ENCODE data around the gene MNX1. TPM values are rescaled to one million over a fixed set of nuclear protein-coding genes. Genes with fewer than 3 reads are reported as not detected.

Gene MNX1
- total and polyA plus RNA-seq, 5 donors from 2014 or later, result 0.67 TPM; not detected in 4

DNA sequence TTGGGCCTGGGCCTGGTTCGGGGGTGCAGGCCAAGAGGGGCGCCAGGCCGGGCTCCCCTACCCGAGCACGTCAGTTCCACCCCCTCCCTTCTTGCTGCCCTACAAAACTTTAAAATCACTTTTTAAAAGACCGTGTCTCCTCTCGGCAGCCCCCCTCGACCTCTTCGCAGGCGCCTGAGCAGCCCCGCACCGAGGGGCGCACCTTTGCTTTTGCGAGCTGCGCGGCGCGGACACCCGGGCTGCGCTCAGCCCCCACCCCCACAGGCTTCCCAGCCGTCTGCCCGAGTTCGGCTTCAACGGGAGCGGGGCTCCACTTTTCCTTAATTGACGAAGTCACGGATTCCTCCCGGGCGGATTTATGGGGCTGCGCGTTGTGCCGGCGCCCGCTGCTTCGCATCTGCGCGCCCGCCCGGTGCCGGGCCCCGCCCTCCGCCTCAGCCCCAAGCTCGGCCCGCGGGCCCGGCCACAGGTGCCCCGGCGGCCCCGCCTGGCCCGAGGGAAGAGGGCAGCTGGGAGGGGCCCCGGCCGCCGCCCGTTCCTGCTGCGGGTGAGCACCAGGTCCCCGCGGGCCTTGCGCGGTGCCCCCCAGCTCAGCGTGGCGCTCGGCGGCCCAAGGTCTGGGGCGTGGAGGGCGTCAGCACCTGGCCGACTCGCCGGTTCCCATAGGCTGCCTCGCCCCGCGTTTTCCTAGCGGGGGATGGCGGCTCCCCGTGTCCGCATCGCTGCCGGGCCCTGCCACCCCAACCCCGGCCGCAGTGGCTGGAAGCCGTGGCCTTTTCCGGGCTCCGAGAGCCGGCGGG is 10.8 kb upstream of the MNX1 start:
- peaks cover 15% of the 10 kb centered on the region for H3K4me1 ChIP-seq (ENCODE audit: control insufficient read depth, insufficient read depth, low read length, poor library complexity, severe bottlenecking)
- H3K4me1 Mint-ChIP-seq, result peaks cover 0 to 29% (median 16%) of the 10 kb centered on the region in 4 donors
- no peak overlapping the region for H3K4me3 Mint-ChIP-seq
- no peaks in the 10 kb centered on the region for H3K36me3 ChIP-seq (ENCODE audit: control insufficient read depth, insufficient read depth, low read length)
- H3K9me3 ChIP-seq (ENCODE audit: control insufficient read depth in 2 of 2, low read length in 2 of 2), result peaks cover 0 to 4% of the 10 kb centered on the region in 2 experiments
- ATAC-seq (ENCODE audit: low read depth in 2 of 2), result no peak
- H3K27ac Mint-ChIP-seq, result no peak overlapping the region
- peaks cover 81% of the 10 kb centered on the region for H3K27me3 Mint-ChIP-seq
- no peaks in the 10 kb centered on the region for H3K36me3 Mint-ChIP-seq
- H3K9me3 Mint-ChIP-seq, result peaks cover 0 to 7% (median 0%) of the 10 kb centered on the region in 7 donors
- H3K27me3 ChIP-seq (ENCODE audit: control insufficient read depth, insufficient read depth, low read length), result peaks cover 27% of the 10 kb centered on the region
- DNase-seq, result no peak
- no peak overlapping the region for H3K4me3 ChIP-seq (ENCODE audit: low read depth, low read length)
- no peak overlapping the region for H3K27ac ChIP-seq (ENCODE audit: insufficient read depth, low read length, poor library complexity, severe bottlenecking)

DNA sequence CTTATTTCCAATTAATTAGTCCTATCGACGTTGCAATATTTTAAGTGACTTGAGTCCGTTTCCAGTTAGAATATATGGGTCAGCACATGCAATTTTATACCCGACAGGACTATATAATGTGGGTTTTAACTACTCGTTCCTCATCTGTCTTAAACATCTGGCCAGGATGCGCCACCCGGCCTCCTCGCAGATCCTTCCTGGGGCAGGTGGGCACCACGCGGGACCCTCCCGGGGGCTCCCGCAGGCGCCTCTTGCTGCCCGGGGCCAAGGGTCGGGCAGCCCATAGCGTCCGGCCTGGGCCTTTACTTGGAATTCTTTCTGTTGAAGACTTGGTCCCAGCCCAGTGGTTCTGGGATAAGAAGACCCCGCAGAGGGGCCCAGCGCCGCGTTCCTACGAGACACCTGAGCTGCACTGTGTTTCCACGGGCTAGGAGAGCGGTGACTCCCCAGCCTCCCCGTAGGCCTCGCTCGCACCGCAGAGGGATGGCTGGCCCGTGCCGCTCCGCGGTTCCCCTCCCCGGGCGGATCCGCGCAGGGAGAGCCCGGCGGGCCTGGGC is 10.1 kb upstream of the MNX1 start:
- Histone ChIP-seq H3K27ac (ENCODE audit: insufficient read depth, low read length, poor library complexity, severe bottlenecking) (no peak overlapping the region), H3K4me1 (ENCODE audit: control insufficient read depth, insufficient read depth, low read length, poor library complexity, severe bottlenecking) (peaks cover 15% of the 10 kb centered on the region), H3K4me3 (ENCODE audit: low read depth, low read length) (no peak overlapping the region), H3K27me3 (ENCODE audit: control insufficient read depth, insufficient read depth, low read length) (peaks cover 33% of the 10 kb centered on the region), H3K9me3 (ENCODE audit: control insufficient read depth in 2 of 2, low read length in 2 of 2) (peaks cover 0 to 4% of the 10 kb centered on the region in 2 experiments), H3K36me3 (ENCODE audit: control insufficient read depth, insufficient read depth, low read length) (no peaks in the 10 kb centered on the region)
- Mint-ChIP-seq H3K4me1 (peaks cover 0 to 29% (median 20%) of the 10 kb centered on the region in 4 donors), H3K27ac (no peak overlapping the region), H3K4me3 (no peak overlapping the region), H3K27me3 (peaks cover 81% of the 10 kb centered on the region), H3K36me3 (no peaks in the 10 kb centered on the region), H3K9me3 (peaks cover 0 to 7% (median 0%) of the 10 kb centered on the region in 7 donors)
- no peak for ATAC-seq (ENCODE audit: low read depth in 2 of 2)
- no peak for DNase-seq

DNA sequence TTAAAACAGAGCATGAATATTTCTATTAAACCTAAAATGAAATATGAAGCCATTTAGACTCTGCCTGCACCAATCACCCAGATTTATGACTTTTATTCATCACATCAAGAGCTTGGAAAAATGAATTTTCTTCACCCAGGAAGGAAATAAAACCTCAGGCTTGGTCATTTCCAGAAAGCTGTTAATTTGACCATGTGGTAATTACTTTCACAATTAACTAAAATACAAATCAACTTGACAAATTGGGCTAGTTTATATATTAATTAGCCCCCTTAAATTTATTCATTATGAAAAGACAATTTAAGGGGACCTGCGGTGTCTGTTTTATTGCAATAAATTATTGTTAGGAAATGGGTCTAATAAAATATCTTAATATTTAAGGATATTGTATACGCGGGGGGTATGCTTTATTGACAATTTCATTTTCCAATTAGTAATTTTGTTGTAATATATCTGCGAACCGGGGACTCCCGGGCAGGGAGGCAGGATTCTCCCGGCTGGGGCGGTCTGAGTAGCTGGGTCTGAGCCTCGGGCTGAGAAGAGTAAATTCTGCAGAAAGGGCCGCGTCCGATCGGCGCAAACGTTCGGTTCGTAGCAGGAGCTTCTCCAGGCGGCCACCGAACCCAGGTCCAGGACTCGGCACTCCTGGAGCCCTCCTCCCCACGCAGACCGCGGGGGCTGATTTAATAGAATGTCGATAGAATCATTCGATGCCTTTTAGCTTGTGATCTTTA is 9.4 kb upstream of the MNX1 start:
- Histone ChIP-seq H3K36me3 (ENCODE audit: control insufficient read depth, insufficient read depth, low read length) (no peaks in the 10 kb centered on the region), H3K9me3 (ENCODE audit: control insufficient read depth in 2 of 2, low read length in 2 of 2) (peaks cover 0 to 4% of the 10 kb centered on the region in 2 experiments), H3K4me1 (ENCODE audit: control insufficient read depth, insufficient read depth, low read length, poor library complexity, severe bottlenecking) (peaks cover 15% of the 10 kb centered on the region), H3K27ac (ENCODE audit: insufficient read depth, low read length, poor library complexity, severe bottlenecking) (no peak overlapping the region), H3K4me3 (ENCODE audit: low read depth, low read length) (no peak overlapping the region), H3K27me3 (ENCODE audit: control insufficient read depth, insufficient read depth, low read length) (peaks cover 30% of the 10 kb centered on the region)
- Mint-ChIP-seq H3K9me3 (peaks cover 0 to 2% (median 0%) of the 10 kb centered on the region in 7 donors), H3K4me3 (peak overlapping the region in 1 of 4 donors; percentile 27), H3K27me3 (peaks cover 80% of the 10 kb centered on the region), H3K27ac (no peak overlapping the region), H3K36me3 (no peaks in the 10 kb centered on the region), H3K4me1 (peaks cover 0 to 33% (median 20%) of the 10 kb centered on the region in 4 donors)
- no peak for DNase-seq
- no peak for ATAC-seq (ENCODE audit: low read depth in 2 of 2)

DNA sequence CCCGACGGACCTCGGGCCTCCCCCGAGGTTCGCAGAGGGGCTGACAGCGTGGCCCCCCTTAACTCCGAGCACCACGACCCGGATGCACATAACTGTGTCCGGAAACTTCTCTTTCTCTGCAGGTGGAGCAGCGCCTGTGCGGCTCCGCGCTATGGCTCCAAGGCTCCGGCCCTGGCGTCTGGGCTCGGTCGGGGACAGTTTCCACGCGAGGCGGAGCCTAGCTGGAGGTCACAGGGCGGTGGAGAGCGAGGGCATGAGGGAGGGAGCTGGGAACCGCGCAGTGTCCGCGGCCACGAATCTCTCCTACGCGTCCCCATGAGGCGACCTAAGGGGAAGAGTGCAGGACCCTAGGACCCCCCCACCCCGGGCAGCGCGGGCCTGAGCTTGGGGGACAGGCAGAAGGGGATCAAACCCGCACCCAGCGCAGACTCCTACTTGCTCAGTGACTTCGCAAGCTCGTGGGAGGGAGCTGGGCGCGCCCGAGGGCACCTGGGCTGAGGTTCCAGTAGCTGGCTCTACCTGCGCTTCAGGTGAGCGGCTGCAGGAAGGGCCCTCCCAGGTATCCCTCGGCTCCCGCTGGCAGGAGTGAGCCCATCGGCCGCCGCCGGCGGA is 8.6 kb upstream of the MNX1 start:
- no peak for DNase-seq
- H3K27me3 ChIP-seq (ENCODE audit: control insufficient read depth, insufficient read depth, low read length), result peaks cover 27% of the 10 kb centered on the region
- H3K27ac ChIP-seq (ENCODE audit: insufficient read depth, low read length, poor library complexity, severe bottlenecking), result no peak overlapping the region
- H3K9me3 ChIP-seq (ENCODE audit: control insufficient read depth in 2 of 2, low read length in 2 of 2), result no peaks in the 10 kb centered on the region
- H3K36me3 ChIP-seq (ENCODE audit: control insufficient read depth, insufficient read depth, low read length), result no peaks in the 10 kb centered on the region
- Mint-ChIP-seq H3K4me3 (peak overlapping the region in 2 of 4 donors; percentile 56 to 66), H3K27me3 (peaks cover 78% of the 10 kb centered on the region), H3K27ac (no peak overlapping the region), H3K4me1 (peaks cover 0 to 33% (median 20%) of the 10 kb centered on the region in 4 donors), H3K9me3 (peaks cover 0 to 2% (median 0%) of the 10 kb centered on the region in 7 donors), H3K36me3 (no peaks in the 10 kb centered on the region)
- H3K4me3 ChIP-seq (ENCODE audit: low read depth, low read length), result no peak overlapping the region
- no peak for ATAC-seq (ENCODE audit: low read depth in 2 of 2)
- H3K4me1 ChIP-seq (ENCODE audit: control insufficient read depth, insufficient read depth, low read length, poor library complexity, severe bottlenecking), result peaks cover 15% of the 10 kb centered on the region

DNA sequence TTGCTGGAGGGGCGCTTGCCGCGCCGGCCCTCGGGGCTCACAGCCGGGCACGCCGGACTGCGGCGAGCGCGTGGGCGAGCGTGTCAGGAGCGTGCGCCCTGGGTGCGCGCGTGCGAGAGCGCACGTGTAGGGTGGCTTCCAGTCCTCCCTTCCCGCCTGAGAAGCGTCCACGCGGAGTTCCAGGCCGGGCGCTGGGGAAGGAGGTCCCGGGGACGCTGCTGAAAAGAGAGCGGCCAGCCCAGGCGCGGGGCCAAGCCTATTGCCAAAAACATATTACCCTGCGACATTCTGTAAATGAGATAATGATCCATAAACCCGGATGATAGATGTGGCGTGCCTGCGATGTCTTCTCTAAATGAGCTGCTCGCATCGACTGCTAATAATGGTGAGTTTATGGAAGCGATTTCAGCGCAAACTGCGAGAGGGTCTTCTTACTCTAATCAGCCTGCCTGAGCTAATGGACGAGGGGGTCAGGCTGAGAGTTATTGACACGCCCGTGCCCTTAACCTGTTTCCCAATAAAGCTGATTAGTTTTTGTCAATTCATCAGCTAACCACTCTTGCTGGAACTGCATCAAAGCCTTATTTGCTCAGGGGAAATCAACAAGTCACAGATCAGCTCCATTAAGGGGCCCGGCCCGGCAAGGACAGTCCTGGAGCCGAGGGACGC is 8.0 kb upstream of the MNX1 start:
- H3K4me1 ChIP-seq (ENCODE audit: control insufficient read depth, insufficient read depth, low read length, poor library complexity, severe bottlenecking), result peaks cover 15% of the 10 kb centered on the region
- DNase-seq, result no peak
- Mint-ChIP-seq H3K27me3 (peaks cover 78% of the 10 kb centered on the region), H3K27ac (no peak overlapping the region), H3K4me1 (peaks cover 0 to 33% (median 20%) of the 10 kb centered on the region in 4 donors), H3K9me3 (peaks cover 0 to 2% (median 0%) of the 10 kb centered on the region in 7 donors), H3K36me3 (no peaks in the 10 kb centered on the region), H3K4me3 (peak overlapping the region in 3 of 4 donors; percentile 3 to 66 (median 56))
- H3K9me3 ChIP-seq (ENCODE audit: control insufficient read depth in 2 of 2, low read length in 2 of 2), result no peaks in the 10 kb centered on the region
- no peak overlapping the region for H3K27ac ChIP-seq (ENCODE audit: insufficient read depth, low read length, poor library complexity, severe bottlenecking)
- no peaks in the 10 kb centered on the region for H3K36me3 ChIP-seq (ENCODE audit: control insufficient read depth, insufficient read depth, low read length)
- ATAC-seq (ENCODE audit: low read depth in 2 of 2), result no peak
- no peak overlapping the region for H3K4me3 ChIP-seq (ENCODE audit: low read depth, low read length)
- H3K27me3 ChIP-seq (ENCODE audit: control insufficient read depth, insufficient read depth, low read length), result peaks cover 30% of the 10 kb centered on the region

DNA sequence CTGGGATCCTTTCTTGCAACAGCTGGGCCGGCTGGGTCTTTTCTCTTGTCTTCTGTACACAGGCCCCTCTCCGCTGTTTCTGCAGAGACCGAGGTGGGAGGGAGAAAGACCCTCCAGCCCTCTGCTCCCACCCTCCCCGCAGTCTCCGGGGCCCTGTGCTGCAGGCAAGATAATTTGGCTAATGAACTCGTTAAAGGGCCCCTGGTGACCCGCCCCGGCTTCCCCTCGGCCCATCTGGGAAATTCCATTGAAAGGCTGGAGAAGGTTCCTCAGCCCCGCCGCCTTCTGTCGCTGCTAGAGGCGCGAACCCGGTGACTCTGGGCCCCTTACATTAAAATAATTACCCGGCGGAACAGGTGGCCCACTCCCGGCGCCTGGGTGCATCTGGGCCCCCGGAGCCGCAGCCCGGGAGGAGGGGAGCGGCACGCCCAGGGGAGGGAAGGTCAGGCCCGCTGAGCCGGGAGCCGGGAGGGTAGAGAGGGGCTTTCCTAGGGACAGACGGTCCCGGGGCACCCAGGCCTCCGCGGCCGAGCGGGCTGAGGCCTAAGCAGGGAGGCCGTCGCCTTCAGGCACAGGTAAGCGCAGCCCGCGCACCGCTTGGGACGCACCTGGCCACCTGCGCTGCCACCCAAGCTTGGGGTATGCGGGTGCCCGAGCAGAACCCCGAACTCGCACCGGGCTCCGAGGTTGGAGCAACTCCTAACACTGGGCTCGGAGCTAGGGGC is 7.3 kb upstream of the MNX1 start:
- DNase-seq (no peak), ATAC-seq (ENCODE audit: low read depth in 2 of 2) (no peak)
- H3K4me3 Mint-ChIP-seq, result no peak overlapping the region
- H3K36me3 Mint-ChIP-seq, result no peaks in the 10 kb centered on the region
- peaks cover 15% of the 10 kb centered on the region for H3K4me1 ChIP-seq (ENCODE audit: control insufficient read depth, insufficient read depth, low read length, poor library complexity, severe bottlenecking)
- H3K27ac Mint-ChIP-seq, result no peak overlapping the region
- H3K4me1 Mint-ChIP-seq, result peaks cover 0 to 32% (median 18%) of the 10 kb centered on the region in 4 donors
- peaks cover 77% of the 10 kb centered on the region for H3K27me3 Mint-ChIP-seq
- H3K9me3 ChIP-seq (ENCODE audit: control insufficient read depth in 2 of 2, low read length in 2 of 2), result no peaks in the 10 kb centered on the region
- H3K27ac ChIP-seq (ENCODE audit: insufficient read depth, low read length, poor library complexity, severe bottlenecking), result no peak overlapping the region
- no peaks in the 10 kb centered on the region for H3K36me3 ChIP-seq (ENCODE audit: control insufficient read depth, insufficient read depth, low read length)
- peaks cover 30% of the 10 kb centered on the region for H3K27me3 ChIP-seq (ENCODE audit: control insufficient read depth, insufficient read depth, low read length)
- H3K4me3 ChIP-seq (ENCODE audit: low read depth, low read length), result no peak overlapping the region
- peaks cover 0 to 2% (median 0%) of the 10 kb centered on the region in 7 donors for H3K9me3 Mint-ChIP-seq

Data from CD4-positive, CD25-positive, alpha-beta regulatory T cell (primary cell).